ENCODE measurements around the gene P2RY8.

P2RY8 gene

GRCh38 chrX:1483843-1484637 lies 52.9 kb downstream of the P2RY8 start:
- TF ChIP-seq EGR1 (IDR thresholded peaks at IDR 0.05): no peak
- TF ChIP-seq MAX (IDR thresholded peaks at IDR 0.05): no peak
- TF ChIP-seq ZBTB7A (IDR thresholded peaks at IDR 0.05; ENCODE audit: low read depth): no peak
- TF ChIP-seq YY1 (IDR thresholded peaks at IDR 0.05; ENCODE audit: low read depth): no peak
- no peak for TF ChIP-seq EP300 (IDR thresholded peaks at IDR 0.05; ENCODE audit: borderline replicate concordance)
- no peak for TF ChIP-seq CEBPB (IDR thresholded peaks at IDR 0.05)
- TF ChIP-seq TCF12 (IDR thresholded peaks at IDR 0.05; ENCODE audit: low read depth): no peak
- no peak for TF ChIP-seq FOXM1 (IDR thresholded peaks at IDR 0.05; ENCODE audit: borderline replicate concordance, low read depth)
- no peak for TF ChIP-seq REST (IDR thresholded peaks at IDR 0.05; ENCODE audit: low read depth)
- TF ChIP-seq RAD21 (IDR thresholded peaks at IDR 0.05; ENCODE audit: low read depth): no peak
- TF ChIP-seq NFIC (IDR thresholded peaks at IDR 0.05): no peak
- no peak for TF ChIP-seq TEAD4 (IDR thresholded peaks at IDR 0.05)

GRCh38 chrX:1481636-1482529 lies 55.1 kb downstream of the P2RY8 start:
- TF ChIP-seq REST (IDR thresholded peaks at IDR 0.05; ENCODE audit: low read depth) (no peak), EGR1 (IDR thresholded peaks at IDR 0.05) (no peak), FOXM1 (IDR thresholded peaks at IDR 0.05; ENCODE audit: borderline replicate concordance, low read depth) (no peak), CEBPB (IDR thresholded peaks at IDR 0.05) (peak; percentile 44), CREB1 (IDR thresholded peaks at IDR 0.05; ENCODE audit: low read depth) (no peak)

- TF ChIP-seq CREB1 (IDR thresholded peaks at IDR 0.05; ENCODE audit: low read depth) (no peak), YY1 (IDR thresholded peaks at IDR 0.05; ENCODE audit: low read depth) (no peak), EGR1 (IDR thresholded peaks at IDR 0.05) (no peak), EP300 (IDR thresholded peaks at IDR 0.05; ENCODE audit: borderline replicate concordance) (no peak), USF1 (IDR thresholded peaks at IDR 0.05) (no peak), TAF1 (IDR thresholded peaks at IDR 0.05; ENCODE audit: low read depth) (no peak), MAX (IDR thresholded peaks at IDR 0.05) (no peak), FOXM1 (IDR thresholded peaks at IDR 0.05; ENCODE audit: borderline replicate concordance, low read depth) (no peak), CEBPB (IDR thresholded peaks at IDR 0.05) (no peak), ZBTB7A (IDR thresholded peaks at IDR 0.05; ENCODE audit: low read depth) (no peak), RAD21 (IDR thresholded peaks at IDR 0.05; ENCODE audit: low read depth) (no peak), NFIC (IDR thresholded peaks at IDR 0.05) (no peak), REST (IDR thresholded peaks at IDR 0.05; ENCODE audit: low read depth) (no peak)
These were observed 56.8 kb downstream of the P2RY8 start for GRCh38 chrX:1480082-1480785.

All from Ishikawa (cell line).